ENCODE results near the gene ZBTB3.

ZBTB3 gene

DNA sequence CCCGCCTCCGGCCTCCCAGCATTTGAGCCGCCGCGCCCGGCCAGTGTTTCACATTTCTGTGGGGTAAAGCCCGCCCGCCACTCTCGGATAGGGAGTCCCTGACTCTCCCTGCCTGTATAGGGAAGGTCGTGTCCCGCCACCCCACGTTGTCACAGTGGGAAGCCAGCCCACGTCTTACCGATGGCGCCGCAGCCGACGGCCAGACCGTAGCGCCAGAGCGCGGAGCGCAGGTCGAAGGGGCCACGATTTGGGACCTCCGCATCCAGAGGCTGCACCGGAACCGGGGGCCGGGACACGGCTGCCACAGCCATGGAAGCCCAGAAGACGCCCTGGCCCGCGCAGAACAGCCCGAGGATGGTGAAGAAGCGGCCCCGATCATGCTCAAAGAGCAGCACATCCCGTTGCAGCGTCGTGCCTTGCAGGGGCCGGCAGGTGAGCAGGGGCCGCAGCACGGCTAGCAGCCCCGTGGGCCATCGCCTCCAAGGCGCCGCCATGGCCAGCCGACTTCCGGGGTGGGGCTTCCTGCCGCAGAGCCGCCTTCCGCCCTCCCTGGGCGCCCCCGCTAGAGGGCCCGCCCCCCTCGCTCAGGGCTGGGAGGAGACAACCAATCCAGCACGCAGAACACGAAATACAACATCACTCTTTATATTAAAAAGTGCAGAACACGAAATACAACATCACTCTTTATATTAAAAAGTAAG, 37.7 kb upstream of the ZBTB3 start, which contains the start of gene TMEM223:
Gene TMEM223, minus strand, starts transcription at position 506 of the 701 bp plus-strand sequence. Its CDS starts 12 bp downstream, at position 494.
- ChIA-PET POLR2A (interaction anchor here (0.7 to 2.7 kb wide), 10 partner anchors 12 to 1421 kb away, joined by 3 to 22 read pairs (median 6); partner anchors contain the start of genes MTA2, NXF1, SLC3A2 and STX5), CTCF (interaction anchor here (0.7 to 1.1 kb wide), 2 partner anchors 9 to 1169 kb away, joined by 3 to 4 read pairs; no protein-coding TSS in a partner anchor)
- H3K36me3 ChIP-seq (ENCODE audit: control insufficient read depth in 2 of 2, insufficient read depth in 1 of 2, low read length in 2 of 2) = peaks cover 7 to 69% of the 10 kb centered on the region in 2 experiments; a peak in 2 of 3 replicates
- H3K27ac ChIP-seq (ENCODE audit: extremely low read depth, low read depth, low read length) = peak within 1 kb of the TSS; percentile 91
- H3K4me3 ChIP-seq (ENCODE audit: low read depth, low read length) = peak within 1 kb of the TSS; percentile 91
- no peaks in the 10 kb centered on the region for H3K9me3 ChIP-seq (ENCODE audit: control insufficient read depth, insufficient read depth, low read depth, low read length)
- H3K4me1 ChIP-seq (ENCODE audit: control insufficient read depth, insufficient read depth, low read length) = no peaks in the 10 kb centered on the region
- TF ChIP-seq KLF16 (tag by site-specific recombination; IDR thresholded peaks at IDR 0.05) (peak; percentile 51; the same call in 1 of the 2 replicates), ZNF394 (tag by site-specific recombination; IDR thresholded peaks at IDR 0.05; ENCODE audit: borderline replicate concordance) (0 out of 2 replicates have a peak, but pooled peaks have one; percentile 34), ZXDB (tag by site-specific recombination; IDR thresholded peaks at IDR 0.05) (peak; percentile 99), ZSCAN23 (tag by site-specific recombination; IDR thresholded peaks at IDR 0.05) (no peak), ZIC2 (tag by site-specific recombination; IDR thresholded peaks at IDR 0.05) (no peak), ZEB2 (tag by site-specific recombination; IDR thresholded peaks at IDR 0.05) (peak; percentile 71; the same call in 1 of the 2 replicates), BCL6B (tag by site-specific recombination; IDR thresholded peaks at IDR 0.05) (no peak), ZNF341 (tag by site-specific recombination; IDR thresholded peaks at IDR 0.05; ENCODE audit: low read depth) (no peak), ZFHX2 (tag by site-specific recombination; conservative IDR thresholded peaks at IDR 0.05) (peak; percentile 45), ZNF221 (tag by site-specific recombination; IDR thresholded peaks at IDR 0.05; ENCODE audit: borderline replicate concordance) (no peak), EGR2 (tag by site-specific recombination; IDR thresholded peaks at IDR 0.05; ENCODE audit: low read depth) (no peak; the same call in none of the 2 replicates), ZNF2 (tag by site-specific recombination; IDR thresholded peaks at IDR 0.05) (peak; percentile 66; the same call in 1 of the 2 replicates), ZNF324 (tag by site-specific recombination; IDR thresholded peaks at IDR 0.05) (no peak), ZNF404 (tag by site-specific recombination; IDR thresholded peaks at IDR 0.05) (no peak), SALL2 (tag by site-specific recombination; IDR thresholded peaks at IDR 0.05; ENCODE audit: borderline replicate concordance) (no peak), ZNF175 (tag by site-specific recombination; IDR thresholded peaks at IDR 0.05) (no peak), ZFP37 (tag by site-specific recombination; IDR thresholded peaks at IDR 0.05) (peak; percentile 88), ZNF623 (tag by site-specific recombination; IDR thresholded peaks at IDR 0.05) (no peak), ZNF274 (IDR thresholded peaks at IDR 0.05; ENCODE audit: low read length) (no peak), ZNF274 (tag by site-specific recombination; IDR thresholded peaks at IDR 0.05; ENCODE audit: borderline replicate concordance) (no peak), SP3 (tag by site-specific recombination; IDR thresholded peaks at IDR 0.05) (peak; percentile 86), YY1 (tag by site-specific recombination; IDR thresholded peaks at IDR 0.05) (peak; percentile 87), KLF1 (tag by site-specific recombination; IDR thresholded peaks at IDR 0.05) (peak; percentile 54), ZNF521 (tag by site-specific recombination; IDR thresholded peaks at IDR 0.05) (no peak), ZNF785 (tag by site-specific recombination; IDR thresholded peaks at IDR 0.05) (no peak)
- TF ChIP-seq, protein P1, sequence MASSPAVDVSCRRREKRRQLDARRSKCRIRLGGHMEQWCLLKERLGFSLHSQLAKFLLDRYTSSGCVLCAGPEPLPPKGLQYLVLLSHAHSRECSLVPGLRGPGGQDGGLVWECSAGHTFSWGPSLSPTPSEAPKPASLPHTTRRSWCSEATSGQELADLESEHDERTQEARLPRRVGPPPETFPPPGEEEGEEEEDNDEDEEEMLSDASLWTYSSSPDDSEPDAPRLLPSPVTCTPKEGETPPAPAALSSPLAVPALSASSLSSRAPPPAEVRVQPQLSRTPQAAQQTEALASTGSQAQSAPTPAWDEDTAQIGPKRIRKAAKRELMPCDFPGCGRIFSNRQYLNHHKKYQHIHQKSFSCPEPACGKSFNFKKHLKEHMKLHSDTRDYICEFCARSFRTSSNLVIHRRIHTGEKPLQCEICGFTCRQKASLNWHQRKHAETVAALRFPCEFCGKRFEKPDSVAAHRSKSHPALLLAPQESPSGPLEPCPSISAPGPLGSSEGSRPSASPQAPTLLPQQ (tag by site-specific recombination; IDR thresholded peaks at IDR 0.05) = 0 out of 2 replicates have a peak, but pooled peaks have one; percentile 13
- TF ChIP-seq, protein P2, sequence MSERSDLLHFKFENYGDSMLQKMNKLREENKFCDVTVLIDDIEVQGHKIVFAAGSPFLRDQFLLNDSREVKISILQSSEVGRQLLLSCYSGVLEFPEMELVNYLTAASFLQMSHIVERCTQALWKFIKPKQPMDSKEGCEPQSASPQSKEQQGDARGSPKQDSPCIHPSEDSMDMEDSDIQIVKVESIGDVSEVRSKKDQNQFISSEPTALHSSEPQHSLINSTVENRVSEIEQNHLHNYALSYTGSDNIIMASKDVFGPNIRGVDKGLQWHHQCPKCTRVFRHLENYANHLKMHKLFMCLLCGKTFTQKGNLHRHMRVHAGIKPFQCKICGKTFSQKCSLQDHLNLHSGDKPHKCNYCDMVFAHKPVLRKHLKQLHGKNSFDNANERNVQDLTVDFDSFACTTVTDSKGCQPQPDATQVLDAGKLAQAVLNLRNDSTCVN (tag by site-specific recombination; optimal IDR thresholded peaks at IDR 0.05) = peak; percentile 53
- TF ChIP-seq, protein P3, sequence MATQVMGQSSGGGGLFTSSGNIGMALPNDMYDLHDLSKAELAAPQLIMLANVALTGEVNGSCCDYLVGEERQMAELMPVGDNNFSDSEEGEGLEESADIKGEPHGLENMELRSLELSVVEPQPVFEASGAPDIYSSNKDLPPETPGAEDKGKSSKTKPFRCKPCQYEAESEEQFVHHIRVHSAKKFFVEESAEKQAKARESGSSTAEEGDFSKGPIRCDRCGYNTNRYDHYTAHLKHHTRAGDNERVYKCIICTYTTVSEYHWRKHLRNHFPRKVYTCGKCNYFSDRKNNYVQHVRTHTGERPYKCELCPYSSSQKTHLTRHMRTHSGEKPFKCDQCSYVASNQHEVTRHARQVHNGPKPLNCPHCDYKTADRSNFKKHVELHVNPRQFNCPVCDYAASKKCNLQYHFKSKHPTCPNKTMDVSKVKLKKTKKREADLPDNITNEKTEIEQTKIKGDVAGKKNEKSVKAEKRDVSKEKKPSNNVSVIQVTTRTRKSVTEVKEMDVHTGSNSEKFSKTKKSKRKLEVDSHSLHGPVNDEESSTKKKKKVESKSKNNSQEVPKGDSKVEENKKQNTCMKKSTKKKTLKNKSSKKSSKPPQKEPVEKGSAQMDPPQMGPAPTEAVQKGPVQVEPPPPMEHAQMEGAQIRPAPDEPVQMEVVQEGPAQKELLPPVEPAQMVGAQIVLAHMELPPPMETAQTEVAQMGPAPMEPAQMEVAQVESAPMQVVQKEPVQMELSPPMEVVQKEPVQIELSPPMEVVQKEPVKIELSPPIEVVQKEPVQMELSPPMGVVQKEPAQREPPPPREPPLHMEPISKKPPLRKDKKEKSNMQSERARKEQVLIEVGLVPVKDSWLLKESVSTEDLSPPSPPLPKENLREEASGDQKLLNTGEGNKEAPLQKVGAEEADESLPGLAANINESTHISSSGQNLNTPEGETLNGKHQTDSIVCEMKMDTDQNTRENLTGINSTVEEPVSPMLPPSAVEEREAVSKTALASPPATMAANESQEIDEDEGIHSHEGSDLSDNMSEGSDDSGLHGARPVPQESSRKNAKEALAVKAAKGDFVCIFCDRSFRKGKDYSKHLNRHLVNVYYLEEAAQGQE (tag by site-specific recombination; IDR thresholded peaks at IDR 0.05) = no peak
- TF ChIP-seq, protein P4, sequence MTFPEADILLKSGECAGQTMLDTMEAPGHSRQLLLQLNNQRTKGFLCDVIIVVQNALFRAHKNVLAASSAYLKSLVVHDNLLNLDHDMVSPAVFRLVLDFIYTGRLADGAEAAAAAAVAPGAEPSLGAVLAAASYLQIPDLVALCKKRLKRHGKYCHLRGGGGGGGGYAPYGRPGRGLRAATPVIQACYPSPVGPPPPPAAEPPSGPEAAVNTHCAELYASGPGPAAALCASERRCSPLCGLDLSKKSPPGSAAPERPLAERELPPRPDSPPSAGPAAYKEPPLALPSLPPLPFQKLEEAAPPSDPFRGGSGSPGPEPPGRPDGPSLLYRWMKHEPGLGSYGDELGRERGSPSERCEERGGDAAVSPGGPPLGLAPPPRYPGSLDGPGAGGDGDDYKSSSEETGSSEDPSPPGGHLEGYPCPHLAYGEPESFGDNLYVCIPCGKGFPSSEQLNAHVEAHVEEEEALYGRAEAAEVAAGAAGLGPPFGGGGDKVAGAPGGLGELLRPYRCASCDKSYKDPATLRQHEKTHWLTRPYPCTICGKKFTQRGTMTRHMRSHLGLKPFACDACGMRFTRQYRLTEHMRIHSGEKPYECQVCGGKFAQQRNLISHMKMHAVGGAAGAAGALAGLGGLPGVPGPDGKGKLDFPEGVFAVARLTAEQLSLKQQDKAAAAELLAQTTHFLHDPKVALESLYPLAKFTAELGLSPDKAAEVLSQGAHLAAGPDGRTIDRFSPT (tag by site-specific recombination; IDR thresholded peaks at IDR 0.05) = no peak

All from HEK293 (cell line).